Upper lobe of left lung (tissue), 6 donors: ENCODE measurements around the gene CCDC9. TPM values are rescaled to one million over a fixed set of nuclear protein-coding genes. Genes with fewer than 3 reads are reported as not detected.
A peak's percentile ranks its signal among the peaks of the same experiment; 100 is the strongest.

ENCODE experiments used
- ATAC-seq, 2 donors: fragments of 200-7000 bp; cut with Tn5 transposase; one replicate each; pipeline ENCODE4 v1.9.1; 2022; ENCODE audit warnings: mild to moderate bottlenecking in 2 of 2, moderate library complexity in 2 of 2; ENCODE audit not compliant: low FRiP score in 2 of 2
- DNase-seq, 2 donors: peaks; one replicate each; pipeline ENCODE4 v3.0.0-alpha.2; 2019 to 2020
- H3K27ac ChIP-seq, 4 donors: fragments of 200-600 bp; sonication (generic); one replicate each; pipeline ENCODE4 v1.5.1; 2016 to 2019
- H3K27me3 ChIP-seq, 4 donors: fragments of 200-600 bp; sonication (generic); one replicate each; pipeline ENCODE4 v1.5.1; 2017 to 2019
- H3K36me3 ChIP-seq, 4 donors: fragments of 200-600 bp; sonication (generic); one replicate each; pipeline ENCODE4 v1.5.1; 2016 to 2019
- H3K4me1 ChIP-seq, 4 donors: fragments of 200-600 bp; sonication (generic); one replicate each; pipeline ENCODE4 v1.5.1; 2018 to 2019
- H3K4me3 ChIP-seq, 4 donors: fragments of 200-600 bp; sonication (generic); one replicate each; pipeline ENCODE4 v1.5.1; 2017 to 2019; ENCODE audit warnings: mild to moderate bottlenecking in 2 of 4, moderate library complexity in 1 of 4
- H3K9me3 ChIP-seq, 4 donors: fragments of 200-600 bp; sonication (generic); one replicate each; pipeline ENCODE4 v1.5.1; 2018 to 2019
- EP300 ChIP-seq, 4 donors: sonication (generic); formaldehyde crosslinking; IDR thresholded peaks; one replicate each; pipeline ENCODE4 v1.5.1; 2017; ENCODE audit warnings: antibody characterized with exemption in 4 of 4, control low read depth in 2 of 4
- POLR2A ChIP-seq, 4 donors: fragments of 450-650 bp; IDR thresholded peaks; one replicate each; pipeline ENCODE4 v1.5.1; 2016 to 2017; ENCODE audit warnings: antibody characterized with exemption in 4 of 4, mild to moderate bottlenecking in 2 of 4
- POLR2AphosphoS5 ChIP-seq, 2 donors: sonication (generic); formaldehyde crosslinking; IDR thresholded peaks; one replicate each; pipeline ENCODE4 v1.5.1; 2017; ENCODE audit warnings: antibody characterized with exemption in 2 of 2
- WGBS, 2 donors: methylation state at CpG; one replicate each; pipeline ENCODE4 v1.1.5; 2017 to 2018; 5-methylcytosine and 5-hydroxymethylcytosine counted together
- total RNA-seq, 6 donors: library from RNA; depleted of rRNA in 4 of 6; stranded (reverse); fragments of >200 nt in 4 of 6; gene quantifications; one replicate each; pipeline versions ENCODE4 v1.1.0 to v1.2.1, GENCODE V29; 2016 to 2021
- TF ChIP-seq, protein P1 (sequence below), 6 experiments: fragments of 450-650 bp in 4 of 6; fragments of 200-600 bp in 2 of 6; sonication (generic) in 2 of 6; IDR thresholded peaks; one replicate each; pipeline ENCODE4 v1.5.1; 2016 to 2019; ENCODE audit warnings: antibody characterized with exemption in 6 of 6
- donor health status: DM: no; HTN: no; CAD: no; lungs with moderate emphysema.
- donor health status: DM: no; HTN: yes; CAD: no; lungs with severe emphysema.

Gene CCDC9
- total RNA-seq, 6 donors from 2014 or later = 18.2 to 91.1 (median 35.0) TPM

DNA sequence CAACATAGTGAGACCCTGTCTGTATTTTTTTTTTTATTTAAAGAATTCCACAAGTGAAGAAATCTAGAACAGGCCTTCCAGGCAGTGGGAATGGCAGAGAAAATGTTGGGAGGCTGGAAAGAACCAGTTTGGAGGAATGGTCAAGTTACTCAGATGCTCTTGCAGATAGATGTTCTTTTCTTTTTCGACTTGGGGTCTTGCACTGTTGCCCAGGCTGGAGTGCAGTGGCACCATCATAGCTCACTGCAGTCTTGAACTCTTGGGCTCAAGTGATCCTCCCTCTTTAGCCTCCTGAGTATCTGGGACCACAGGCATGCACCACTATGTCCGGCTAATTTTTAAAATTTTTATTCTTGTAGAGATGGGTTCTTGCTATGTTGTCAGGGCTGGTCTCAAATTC, 54.0 kb downstream of the CCDC9 start:
- no peak for ATAC-seq
- 86 to 94% methylated on average over 2 of the region's 2 CpGs for WGBS, 2 donors
- H3K27ac ChIP-seq = peak overlapping the region; percentile 68 to 92 (median 82)

DNA sequence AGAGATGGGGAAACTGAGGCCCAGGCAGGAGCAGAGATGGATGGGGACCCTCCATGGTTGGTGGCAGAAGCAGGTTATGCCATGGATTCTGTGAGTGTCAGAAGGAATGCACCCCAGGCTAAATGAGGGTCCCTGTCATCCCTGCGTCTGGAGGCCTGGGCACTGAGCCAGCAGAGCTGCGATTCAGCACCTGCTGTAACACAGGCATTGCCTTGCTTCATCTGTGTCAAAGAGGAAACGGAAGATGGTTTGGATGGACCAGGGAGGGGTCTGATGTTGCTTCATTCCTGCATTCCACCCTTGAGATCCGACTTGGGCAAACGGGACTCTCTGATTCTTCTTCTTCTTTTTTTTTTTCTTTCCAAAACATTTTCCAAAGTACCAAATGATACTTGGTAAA, 54.5 kb downstream of the CCDC9 start:
- H3K9me3 ChIP-seq = no peaks in the 10 kb centered on the region
- peak in 1 of 2 donors; percentile 77 for DNase-seq
- peak; percentile 12 to 26 for ATAC-seq
- H3K4me1 ChIP-seq = peaks cover 0 to 8% (median 2%) of the 10 kb centered on the region in 4 donors
- no peaks in the 10 kb centered on the region for H3K27me3 ChIP-seq
- TF ChIP-seq, protein P1, sequence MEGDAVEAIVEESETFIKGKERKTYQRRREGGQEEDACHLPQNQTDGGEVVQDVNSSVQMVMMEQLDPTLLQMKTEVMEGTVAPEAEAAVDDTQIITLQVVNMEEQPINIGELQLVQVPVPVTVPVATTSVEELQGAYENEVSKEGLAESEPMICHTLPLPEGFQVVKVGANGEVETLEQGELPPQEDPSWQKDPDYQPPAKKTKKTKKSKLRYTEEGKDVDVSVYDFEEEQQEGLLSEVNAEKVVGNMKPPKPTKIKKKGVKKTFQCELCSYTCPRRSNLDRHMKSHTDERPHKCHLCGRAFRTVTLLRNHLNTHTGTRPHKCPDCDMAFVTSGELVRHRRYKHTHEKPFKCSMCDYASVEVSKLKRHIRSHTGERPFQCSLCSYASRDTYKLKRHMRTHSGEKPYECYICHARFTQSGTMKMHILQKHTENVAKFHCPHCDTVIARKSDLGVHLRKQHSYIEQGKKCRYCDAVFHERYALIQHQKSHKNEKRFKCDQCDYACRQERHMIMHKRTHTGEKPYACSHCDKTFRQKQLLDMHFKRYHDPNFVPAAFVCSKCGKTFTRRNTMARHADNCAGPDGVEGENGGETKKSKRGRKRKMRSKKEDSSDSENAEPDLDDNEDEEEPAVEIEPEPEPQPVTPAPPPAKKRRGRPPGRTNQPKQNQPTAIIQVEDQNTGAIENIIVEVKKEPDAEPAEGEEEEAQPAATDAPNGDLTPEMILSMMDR (IDR thresholded peaks at IDR 0.05) = no peak
- peak; percentile 86 to 91 for TF ChIP-seq POLR2AphosphoS5 (IDR thresholded peaks at IDR 0.05)
- TF ChIP-seq POLR2A (IDR thresholded peaks at IDR 0.05) = peak in 1 of 4 donors; percentile 77
- TF ChIP-seq EP300 (IDR thresholded peaks at IDR 0.05) = peak in 2 of 4 donors; percentile 27 to 50
- H3K4me3 ChIP-seq = peak overlapping the region in 3 of 4 donors; percentile 30 to 47 (median 36)
- peak overlapping the region; percentile 68 to 92 (median 82) for H3K27ac ChIP-seq
- no peaks in the 10 kb centered on the region for H3K36me3 ChIP-seq
- WGBS, 2 donors = 33% methylated on average over 4 to 5 of the region's 5 CpGs

More for the DNA sequence above, 54.0 kb downstream of the CCDC9 start:
- H3K9me3 ChIP-seq = no peaks in the 10 kb centered on the region
- H3K36me3 ChIP-seq = no peaks in the 10 kb centered on the region
- DNase-seq = no peak
- H3K4me1 ChIP-seq = peaks cover 2 to 8% (median 5%) of the 10 kb centered on the region in 4 donors
- no peaks in the 10 kb centered on the region for H3K27me3 ChIP-seq
- peak overlapping the region in 3 of 4 donors; percentile 30 to 47 (median 36) for H3K4me3 ChIP-seq
- TF ChIP-seq POLR2A (IDR thresholded peaks at IDR 0.05) (no peak), EP300 (IDR thresholded peaks at IDR 0.05) (no peak), POLR2AphosphoS5 (IDR thresholded peaks at IDR 0.05) (no peak)
- TF ChIP-seq, protein P1 (IDR thresholded peaks at IDR 0.05) = no peak

DNA sequence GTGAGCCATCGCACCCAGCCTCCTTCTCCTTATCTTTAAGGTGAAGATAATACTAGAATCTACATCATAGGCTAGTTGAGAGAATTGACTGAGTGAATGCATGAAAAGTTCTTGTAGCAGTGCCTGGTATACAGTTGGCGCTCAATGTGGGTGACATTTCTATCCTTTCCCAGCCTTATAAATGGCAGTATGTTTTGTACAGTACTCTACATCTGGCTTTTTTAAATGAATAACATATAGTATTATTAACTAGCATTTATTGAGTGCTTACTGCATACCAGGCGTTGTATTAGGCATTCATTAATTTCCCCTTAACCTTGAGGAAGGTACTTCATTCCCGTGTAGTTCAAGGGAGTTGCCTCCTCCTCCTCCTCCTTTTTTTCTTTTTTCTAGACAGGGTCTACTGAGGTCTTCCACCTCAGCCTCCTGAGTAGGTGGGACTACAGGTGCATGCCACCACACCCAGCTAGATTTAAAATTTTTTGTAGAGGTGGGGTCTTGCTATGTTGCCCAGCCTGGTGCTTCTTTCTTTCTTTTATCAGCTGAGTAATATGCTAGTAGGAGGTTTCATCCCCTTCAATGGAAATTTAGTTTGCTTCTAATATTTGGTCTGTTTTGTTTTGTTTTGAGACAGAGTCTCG, 56.2 kb downstream of the CCDC9 start:
- no peak for ATAC-seq
- H3K4me1 ChIP-seq = peaks cover 0 to 11% (median 2%) of the 10 kb centered on the region in 4 donors
- peak overlapping the region in 3 of 4 donors; percentile 18 to 47 (median 30) for H3K4me3 ChIP-seq
- H3K27me3 ChIP-seq = no peaks in the 10 kb centered on the region
- no peaks in the 10 kb centered on the region for H3K36me3 ChIP-seq
- peak overlapping the region in 3 of 4 donors; percentile 40 to 92 (median 84) for H3K27ac ChIP-seq
- TF ChIP-seq POLR2AphosphoS5 (IDR thresholded peaks at IDR 0.05) = no peak
- TF ChIP-seq, protein P1 (IDR thresholded peaks at IDR 0.05) = no peak
- no peak for TF ChIP-seq POLR2A (IDR thresholded peaks at IDR 0.05)
- no peak for TF ChIP-seq EP300 (IDR thresholded peaks at IDR 0.05)
- DNase-seq = no peak
- 87 to 89% methylated on average over 5 of the region's 5 CpGs for WGBS, 2 donors
- H3K9me3 ChIP-seq = no peaks in the 10 kb centered on the region

DNA sequence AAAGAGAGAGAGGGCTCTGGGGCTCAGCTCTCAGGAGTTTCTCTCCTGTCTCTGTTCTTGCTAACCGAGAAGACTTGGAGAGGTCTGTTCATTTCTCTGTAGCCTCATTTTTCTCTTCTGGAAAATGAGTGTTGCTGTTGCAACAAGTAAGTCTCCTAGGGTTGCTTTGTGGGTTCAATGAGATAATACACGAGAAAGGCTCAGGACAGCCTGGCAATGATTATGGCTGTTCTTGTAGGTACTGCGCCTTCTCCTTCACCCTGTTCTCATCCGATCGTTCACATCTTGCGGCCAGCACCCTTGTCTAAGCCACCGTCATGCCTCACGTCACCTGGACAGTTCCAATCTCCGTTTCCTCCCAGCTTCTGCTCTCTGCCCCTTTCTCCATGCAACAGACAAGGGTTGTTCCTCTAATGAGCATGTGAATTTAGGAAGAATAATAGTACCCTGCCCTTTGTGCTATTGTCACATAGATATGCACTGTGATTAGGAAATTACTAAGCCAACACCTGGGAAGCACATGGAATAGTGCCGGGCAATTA, 57.5 kb downstream of the CCDC9 start:
- Histone ChIP-seq H3K4me3 (peak overlapping the region in 1 of 4 donors; percentile 47), H3K27ac (peak overlapping the region; percentile 19 to 92 (median 78)), H3K9me3 (no peaks in the 10 kb centered on the region), H3K36me3 (no peaks in the 10 kb centered on the region), H3K4me1 (peaks cover 0 to 9% (median under 1%) of the 10 kb centered on the region in 4 donors), H3K27me3 (no peaks in the 10 kb centered on the region)
- ATAC-seq (no peak), DNase-seq (no peak)
- TF ChIP-seq, protein P1 (IDR thresholded peaks at IDR 0.05) = no peak
- TF ChIP-seq POLR2A (IDR thresholded peaks at IDR 0.05) (peak in 1 of 4 donors; percentile 44), POLR2AphosphoS5 (IDR thresholded peaks at IDR 0.05) (peak in 1 of 2 donors; percentile 8), EP300 (IDR thresholded peaks at IDR 0.05) (no peak)
- 75 to 81% methylated on average over 10 of the region's 10 CpGs for WGBS, 2 donors
